GM10248 (cell line): ENCODE results near the gene RAC2.

Source experiments
- CTCF ChIA-PET: fragments of 300-600 bp; sonication (Branson Sonifier 250); formaldehyde crosslinking; extraction: SDS; loops from one replicate; lab custom pipeline; 2021; ENCODE audit warnings: antibody characterized with exemption; lab: Yijun Ruan, JAX
- POLR2A ChIA-PET: fragments of 350-650 bp; sonication (Branson Sonifier 250); formaldehyde crosslinking; extraction: SDS; loops from one replicate; lab custom pipeline; 2020; ENCODE audit warnings: antibody characterized with exemption; lab: Yijun Ruan, JAX
- DNase-seq: peaks from one replicate; pipeline ENCODE4 v3.0.0; 2012; ENCODE audit errors: extremely low spot score
- CTCF ChIP-seq: IDR thresholded peaks from 2 replicates; pipeline ENCODE4 v1.5.1; 2012; ENCODE audit warnings: mild to moderate bottlenecking, low read depth; ENCODE audit errors: extremely low read depth, missing control alignments, control extremely low read depth

Gene RAC2

GRCh38 chr22:37229805-37230672 is 14.0 kb downstream of the RAC2 start:
- TF ChIP-seq CTCF = no peak
- DNase-seq = peak; percentile 88
- POLR2A ChIA-PET = interaction anchor here (1.0 to 3.1 kb wide), 3 partner anchors 11 to 37 kb away, joined by 3 to 13 read pairs (median 5); no protein-coding TSS in a partner anchor
- CTCF ChIA-PET = interaction anchor here (0.9 to 5.3 kb wide), 8 partner anchors 10 to 64 kb away, joined by 3 to 45 read pairs (median 10); partner anchors contain the start of gene RAC2

GRCh38 chr22:37229012-37229804 is 14.9 kb downstream of the RAC2 start:
- no peak for TF ChIP-seq CTCF
- POLR2A ChIA-PET = interaction anchor here (3.1 kb wide), 1 partner anchor 14 kb away, joined by 13 read pairs; no protein-coding TSS in a partner anchor
- DNase-seq = no peak
- CTCF ChIA-PET = interaction anchor here (1.2 to 5.3 kb wide), 8 partner anchors 9 to 63 kb away, joined by 3 to 45 read pairs (median 10); partner anchors contain the start of gene RAC2

GRCh38 chr22:37228106-37229011 is 15.7 kb downstream of the RAC2 start:
- POLR2A ChIA-PET = no interaction called here
- CTCF ChIA-PET = interaction anchor here (1.2 to 5.3 kb wide), 8 partner anchors 9 to 62 kb away, joined by 3 to 45 read pairs (median 10); partner anchors contain the start of gene RAC2
- no peak for DNase-seq
- no peak for TF ChIP-seq CTCF

GRCh38 chr22:37226514-37226913 is 17.6 kb downstream of the RAC2 start:
- POLR2A ChIA-PET = interaction anchor here (1.2 kb wide), 1 partner anchor 16 kb away, joined by 5 read pairs; no protein-coding TSS in a partner anchor
- CTCF ChIA-PET = interaction anchor here (2.4 to 3.3 kb wide), 2 partner anchors 17 to 35 kb away, joined by 15 to 20 read pairs; partner anchors contain the start of gene RAC2
- DNase-seq = no peak
- no peak for TF ChIP-seq CTCF

GRCh38 chr22:37226087-37226486 is 18.0 kb downstream of the RAC2 start:
- TF ChIP-seq CTCF = no peak
- ChIA-PET POLR2A (interaction anchor here (1.2 kb wide), 1 partner anchor 16 kb away, joined by 5 read pairs; no protein-coding TSS in a partner anchor), CTCF (interaction anchor here (1.0 to 3.3 kb wide), 3 partner anchors 17 to 35 kb away, joined by 4 to 20 read pairs (median 15); partner anchors contain the start of gene RAC2)
- no peak for DNase-seq
